Mesenteric fat pad (tissue), 1 donor: Measurements from ENCODE around the gene LRRC8A. TPM values are rescaled to one million over a fixed set of nuclear protein-coding genes. Genes with fewer than 3 reads are reported as not detected.
"Not testable (repeated sequence)": the region's sequence is repeated elsewhere in the genome, so short reads cannot be mapped to it uniquely, and the experiment has no call there.

Experiments used
- DNase-seq: peaks from one replicate; pipeline ENCODE4 v3.0.0-alpha.2; 2020; ENCODE audit warnings: low spot score
- total RNA-seq: library from RNA; stranded (reverse); fragmentation: NEBNext Ultra II Directional; extraction: Animal tissue kit (Norgen Biotek cat#: 25700); gene quantifications from one replicate; pipeline ENCODE4 v1.2.1, GENCODE V29; 2021
- donor health status: DM: yes; HTN: yes; CAD: no.

Gene LRRC8A
- total RNA-seq, 1 donor from 2014 or later: 40.5 TPM

GRCh38 chr9:128863647-128864046 lies 18.3 kb upstream of the LRRC8A start:
- peak; percentile 93 for DNase-seq

- no peak for DNase-seq
Observed at GRCh38 chr9:128870128-128870940, 11.6 kb upstream of the LRRC8A start.

GRCh38 chr9:128870941-128871265 lies 11.0 kb upstream of the LRRC8A start:
- not testable (repeated sequence) for DNase-seq

- DNase-seq: no peak
Observed at GRCh38 chr9:128877852-128878251, 4.1 kb upstream of the LRRC8A start.

- DNase-seq: no peak
Observed at GRCh38 chr9:128882677-128883603, 1.0 kb downstream of the LRRC8A start.

GRCh38 chr9:128884164-128884563 lies 2.2 kb downstream of the LRRC8A start:
- DNase-seq: no peak

- no peak for DNase-seq
Observed at GRCh38 chr9:128885376-128885775, 3.4 kb downstream of the LRRC8A start.

GRCh38 chr9:128885798-128886197 lies 3.9 kb downstream of the LRRC8A start:
- no peak for DNase-seq

GRCh38 chr9:128886211-128886891 lies 4.4 kb downstream of the LRRC8A start:
- DNase-seq: no peak

GRCh38 chr9:128887049-128887448 lies 5.1 kb downstream of the LRRC8A start:
- no peak for DNase-seq

- DNase-seq: no peak
Observed at GRCh38 chr9:128887914-128888350, 6.0 kb downstream of the LRRC8A start.

GRCh38 chr9:128891321-128892220 lies 9.6 kb downstream of the LRRC8A start:
- DNase-seq: no peak

GRCh38 chr9:128892221-128892921 lies 10.4 kb downstream of the LRRC8A start:
- peak; percentile 93 for DNase-seq

GRCh38 chr9:128893354-128893753 lies 11.4 kb downstream of the LRRC8A start:
- DNase-seq: no peak

- DNase-seq: no peak
Observed at GRCh38 chr9:128894764-128895163, 12.8 kb downstream of the LRRC8A start.

- no peak for DNase-seq
Observed at GRCh38 chr9:128895556-128895955, 13.6 kb downstream of the LRRC8A start.

- DNase-seq: no peak
Observed at GRCh38 chr9:128898382-128898781, 16.4 kb downstream of the LRRC8A start.

- DNase-seq: no peak
Observed at GRCh38 chr9:128898845-128899565, 17.1 kb downstream of the LRRC8A start.
